K562 (cell line): ENCODE data around the gene CS. TPM values are rescaled to one million over a fixed set of nuclear protein-coding genes. Genes with fewer than 3 reads are reported as not detected.

ENCODE experiments used
- AFF1 ChIP-seq, 2 experiments: fragments of 450-650 bp; IDR thresholded peaks; 2 replicates each; pipeline ENCODE4 v1.6.1; 2018; ENCODE audit warnings: mild to moderate bottlenecking in 2 of 2, low read depth in 1 of 2; ENCODE audit not compliant: partially characterized antibody in 2 of 2
- BCOR ChIP-seq: fragments of 450-650 bp; IDR thresholded peaks from 2 replicates; pipeline ENCODE4 v1.6.1; 2016
- EP400 ChIP-seq: fragments of 450-650 bp; IDR thresholded peaks from 2 replicates; pipeline ENCODE4 v1.6.1; 2017; ENCODE audit warnings: antibody characterized with exemption, mild to moderate bottlenecking, moderate library complexity
- ETS2 ChIP-seq: IDR thresholded peaks from 2 replicates; pipeline ENCODE4 v1.6.1; 2016; ENCODE audit warnings: borderline replicate concordance, missing genetic modification characterization, mild to moderate bottlenecking, moderate library complexity, missing compliant biosample characterization; ENCODE audit not compliant: poor library complexity, severe bottlenecking
- GABPB1 ChIP-seq: sonication (generic); formaldehyde crosslinking; IDR thresholded peaks from 2 replicates; pipeline ENCODE4 v1.8.0; 2022; ENCODE audit warnings: mild to moderate bottlenecking, missing genetic modification reagents
- HNRNPUL1 ChIP-seq: fragments of 200-400 bp; formaldehyde crosslinking; IDR thresholded peaks from 2 replicates; pipeline ENCODE4 v1.6.1; 2017; ENCODE audit warnings: low read length
- RHOXF2B ChIP-seq: fragments of 250-450 bp; sonication (Bioruptor Pico); conservative IDR thresholded peaks from 2 replicates; pipeline ENCODE4 v1.5.1; 2021
- SMAD2 ChIP-seq: fragments of 150-350 bp; IDR thresholded peaks from 2 replicates; pipeline ENCODE4 v1.6.1; 2014; ENCODE audit warnings: low read depth, mild to moderate bottlenecking, low read length
- SMAD4 ChIP-seq: fragments of 250-450 bp; sonication (Bioruptor Pico); conservative IDR thresholded peaks from 2 replicates; pipeline ENCODE4 v1.8.0; 2021; ENCODE audit warnings: inconsistent platforms, mild to moderate bottlenecking, moderate library complexity
- SMARCA5 ChIP-seq: fragments of 450-650 bp; IDR thresholded peaks from 2 replicates; pipeline ENCODE4 v1.6.1; 2016
- TAF9B ChIP-seq: fragments of 450-650 bp; IDR thresholded peaks from 2 replicates; pipeline ENCODE4 v1.6.1; 2018; ENCODE audit warnings: mild to moderate bottlenecking; ENCODE audit not compliant: partially characterized antibody
- TFAP4 ChIP-seq: sonication (generic); formaldehyde crosslinking; IDR thresholded peaks from 2 replicates; pipeline ENCODE4 v1.8.0; 2022; ENCODE audit warnings: missing genetic modification reagents, mild to moderate bottlenecking, moderate library complexity, borderline replicate concordance
- ZNF253 ChIP-seq: fragments of 250-450 bp; sonication (Bioruptor Pico); conservative IDR thresholded peaks from 2 replicates; pipeline ENCODE4 v1.6.1; 2021; ENCODE audit warnings: mild to moderate bottlenecking
- ZNF395 ChIP-seq: fragments of 200-800 bp; sonication (Bioruptor generic); IDR thresholded peaks from 2 replicates; pipeline ENCODE4 v1.6.1; 2017; ENCODE audit warnings: missing genetic modification characterization, missing compliant biosample characterization
- ZNF592 ChIP-seq: fragments of 450-650 bp; IDR thresholded peaks from 2 replicates; pipeline ENCODE4 v1.6.1; 2017; ENCODE audit warnings: antibody characterized with exemption, mild to moderate bottlenecking
- ZNF79 ChIP-seq: fragments of 250-450 bp; sonication (Bioruptor Pico); IDR thresholded peaks from 2 replicates; pipeline ENCODE4 v1.4.0; 2020; ENCODE audit warnings: low read depth, mild to moderate bottlenecking, moderate library complexity
- polyA plus RNA-seq, 8 experiments: library from polyadenylated mRNA; depleted of rRNA in 4 of 8; stranded (reverse) in 5 of 8; unstranded in 3 of 8; fragments of >200 nt; fragmentation: Nextera tagmentation in 2 of 8; fragmentation: Illumina TruSeq in 1 of 8; extraction: Ambion mirVana in 2 of 8; extraction: Trizol in 1 of 8; gene quantifications; 2 replicates each; pipeline versions ENCODE4 v1.2.1 to v1.2.3, GENCODE V29; 2011 to 2014; ENCODE audit warnings: inconsistent platforms in 1 of 8, missing spikeins in 1 of 8
- total RNA-seq, 7 experiments: library from RNA; depleted of rRNA in 6 of 7; stranded (reverse); fragments of >200 nt in 6 of 7; fragmentation: Illumina TruSeq in 2 of 7; extraction: Trizol in 2 of 7; gene quantifications; 2 replicates each; pipeline versions ENCODE4 v1.2.1 to v1.2.3, GENCODE V29; 2011 to 2021; ENCODE audit warnings: low replicate concordance in 1 of 7

Gene CS
- total and polyA plus RNA-seq, 9 of the 15 experiments (the other 6 are each of a cell fraction or from before 2014, with no cell fraction given), result 99.9 to 390 (median 149) TPM

- no peak for TF ChIP-seq AFF1 (IDR thresholded peaks at IDR 0.05; ENCODE audit: low read depth in 1 of 2, partially characterized antibody in 2 of 2)
- TF ChIP-seq ZNF79 (CRISPR knock-in tag), result no peak
- peak; percentile 51; the same call in 1 of the 2 replicates for TF ChIP-seq GABPB1 (CRISPR knock-in tag)
- peak; percentile 50; the same call in 1 of the 2 replicates for TF ChIP-seq EP400
- no peak for TF ChIP-seq RHOXF2B (CRISPR knock-in tag)
- peak; percentile 63 for TF ChIP-seq SMAD4 (CRISPR knock-in tag)
- peak; percentile 58; the same call in 1 of the 2 replicates for TF ChIP-seq ZNF592
- no peak for TF ChIP-seq ETS2 (tag)
- peak; percentile 46; the same call in 1 of the 2 replicates for TF ChIP-seq TFAP4 (CRISPR knock-in tag)
- no peak for TF ChIP-seq HNRNPUL1
- no peak for TF ChIP-seq SMAD2
- TF ChIP-seq SMARCA5, result no peak
- no peak for TF ChIP-seq BCOR
- peak; percentile 60; the same call in 1 of the 2 replicates for TF ChIP-seq ZNF395 (CRISPR knock-in tag)
- no peak for TF ChIP-seq TAF9B
- no peak for TF ChIP-seq ZNF253 (CRISPR knock-in tag)
These were observed 41.9 kb downstream of the CS start, which contains the start of gene ANKRD52 (continued) for GRCh38 chr12:56258068-56258819.
